Thymus (tissue), 11 donors: ENCODE measurements around the gene RRAGD. TPM values are rescaled to one million over a fixed set of nuclear protein-coding genes. Genes with fewer than 3 reads are reported as not detected.

Experiments
- DNase-seq, 9 donors: peaks; one replicate each; pipeline ENCODE4 v3.0.0-alpha.2; 2013; ENCODE audit warnings: low spot score in 9 of 9, low read depth in 6 of 9, missing footprints in 1 of 9
- H3K27ac ChIP-seq, 2 donors: one replicate each; pipeline ENCODE4 v1.5.1; 2013; ENCODE audit warnings: control low read depth in 1 of 2, low read depth in 1 of 2, low read length in 1 of 2, mild to moderate bottlenecking in 1 of 2, moderate library complexity in 1 of 2
- H3K27me3 ChIP-seq, 2 donors: one replicate each; pipeline ENCODE4 v1.5.1; 2013; ENCODE audit warnings: low read length in 1 of 2; ENCODE audit not compliant: control insufficient read depth in 2 of 2, insufficient read depth in 1 of 2
- H3K36me3 ChIP-seq, 2 donors: one replicate each; pipeline ENCODE4 v1.5.1; 2013; ENCODE audit warnings: low read length in 1 of 2, mild to moderate bottlenecking in 1 of 2, moderate library complexity in 1 of 2; ENCODE audit not compliant: control insufficient read depth in 2 of 2, insufficient read depth in 2 of 2
- H3K4me1 ChIP-seq, 2 donors: one replicate each; pipeline ENCODE4 v1.5.1; 2013; ENCODE audit warnings: low read length in 2 of 2; ENCODE audit not compliant: control insufficient read depth in 2 of 2, insufficient read depth in 2 of 2
- H3K4me3 ChIP-seq, 2 donors: one replicate each; pipeline ENCODE4 v1.5.1; 2013; ENCODE audit warnings: low read length in 2 of 2, control low read depth in 1 of 2, mild to moderate bottlenecking in 1 of 2
- H3K9me3 ChIP-seq, 2 donors: one replicate each; pipeline ENCODE4 v1.5.1; 2013; ENCODE audit warnings: low read length in 1 of 2, mild to moderate bottlenecking in 1 of 2; ENCODE audit not compliant: control insufficient read depth in 2 of 2, insufficient read depth in 1 of 2
- WGBS: extraction: QIAGEN DNeasy Blood & Tissue Kit; methylation state at CpG from one replicate; pipeline ENCODE4 v1.1.7; 2013; 5-methylcytosine and 5-hydroxymethylcytosine counted together
- polyA plus RNA-seq: library from polyadenylated mRNA; stranded (reverse); fragments of 200-250 nt; gene quantifications from one replicate; pipeline ENCODE4 v1.2.3, GENCODE V29; 2013
- total RNA-seq: library from RNA; stranded (reverse); fragments of 120-200 nt; gene quantifications from one replicate; pipeline ENCODE4 v1.2.4, GENCODE V29; 2013
- donor health status: healthy.

Gene RRAGD
- total and polyA plus RNA-seq, 2 donors, result 13.0 to 17.9 TPM

DNA sequence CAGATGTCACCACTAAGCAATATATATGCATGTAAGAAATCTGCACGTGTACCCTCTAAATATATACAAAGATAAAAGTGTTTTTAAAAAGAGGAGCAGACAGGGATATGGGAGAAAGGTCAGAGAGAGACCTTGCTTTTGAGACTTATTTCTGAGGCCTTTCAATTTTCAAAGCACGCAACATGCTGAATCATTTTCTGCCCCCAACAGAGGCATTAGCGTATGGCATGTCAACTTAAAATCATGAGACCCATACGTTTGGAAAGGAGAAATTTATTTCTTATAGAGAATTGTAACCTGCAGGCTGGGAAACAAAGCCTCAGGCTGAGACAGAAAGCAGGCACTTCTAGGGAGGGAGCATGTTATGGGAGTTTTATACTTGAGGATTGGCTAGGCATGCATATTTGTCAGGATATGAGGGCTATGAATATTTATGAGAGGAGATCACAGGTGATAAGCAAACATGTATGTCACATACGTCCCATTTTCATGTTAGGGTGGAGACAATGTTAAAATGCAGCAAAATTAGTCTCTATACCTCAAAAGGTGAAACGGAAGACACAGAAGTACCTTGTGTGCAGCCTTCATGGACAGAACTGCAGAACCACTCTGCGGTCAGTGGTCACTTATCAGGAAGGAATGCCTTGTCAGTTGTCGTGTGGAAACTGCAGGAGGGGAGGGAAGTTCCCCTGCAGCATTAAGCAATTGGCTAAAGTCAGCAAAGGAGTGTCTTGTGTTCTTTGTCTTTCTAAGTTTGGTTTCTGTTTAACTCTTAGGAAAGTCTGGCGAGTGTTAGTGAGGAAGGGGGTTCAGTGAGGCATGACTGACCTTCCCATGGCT, 90.7 kb downstream of the RRAGD start:
- Histone ChIP-seq H3K9me3 (no peaks in the 10 kb centered on the region), H3K36me3 (peaks cover 7% of the 10 kb centered on the region in 2 donors), H3K27me3 (no peaks in the 10 kb centered on the region), H3K4me1 (no peaks in the 10 kb centered on the region), H3K27ac (no peak overlapping the region), H3K4me3 (no peak overlapping the region)
- 79% methylated on average over 9 of the region's 9 CpGs for WGBS
- no peak for DNase-seq

GRCh38 chr6:89320012-89320559, 92.0 kb downstream of the RRAGD start:
- H3K36me3 ChIP-seq, result peaks cover 0 to 6% of the 10 kb centered on the region in 2 donors

GRCh38 chr6:89317067-89317466, 95.0 kb downstream of the RRAGD start:
- Histone ChIP-seq H3K4me3 (no peak overlapping the region), H3K27me3 (no peaks in the 10 kb centered on the region), H3K4me1 (peaks cover 0 to 3% of the 10 kb centered on the region in 2 donors), H3K9me3 (no peaks in the 10 kb centered on the region), H3K27ac (no peak overlapping the region), H3K36me3 (peaks cover 0 to 8% of the 10 kb centered on the region in 2 donors)
- no peak for DNase-seq

More at GRCh38 chr6:89320012-89320559, 92.0 kb downstream of the RRAGD start:
- Histone ChIP-seq H3K27ac (no peak overlapping the region), H3K4me1 (no peaks in the 10 kb centered on the region), H3K27me3 (no peaks in the 10 kb centered on the region), H3K9me3 (no peaks in the 10 kb centered on the region), H3K4me3 (no peak overlapping the region)
- no peak for DNase-seq
- WGBS, result 98% methylated on average over 6 of the region's 6 CpGs

- H3K4me3 ChIP-seq, result no peak within 1 kb of the TSS
- no peak for DNase-seq
- H3K9me3 ChIP-seq, result no peaks in the 10 kb centered on the region
- no peak within 1 kb of the TSS for H3K27ac ChIP-seq
- H3K27me3 ChIP-seq, result no peaks in the 10 kb centered on the region
- 99% methylated on average over 6 of the region's 6 CpGs for WGBS
- peaks cover 0 to 11% of the 10 kb centered on the region in 2 donors for H3K4me1 ChIP-seq
- peaks cover 0 to 4% of the 10 kb centered on the region in 2 donors for H3K36me3 ChIP-seq
Observed at GRCh38 chr6:89315249-89315885, 96.7 kb downstream of the RRAGD start, which contains the start of gene GABRR2. Gene GABRR2 (minus strand): TSS chr6:89315299. CDS start chr6:89315165, 134 bp downstream.

DNA sequence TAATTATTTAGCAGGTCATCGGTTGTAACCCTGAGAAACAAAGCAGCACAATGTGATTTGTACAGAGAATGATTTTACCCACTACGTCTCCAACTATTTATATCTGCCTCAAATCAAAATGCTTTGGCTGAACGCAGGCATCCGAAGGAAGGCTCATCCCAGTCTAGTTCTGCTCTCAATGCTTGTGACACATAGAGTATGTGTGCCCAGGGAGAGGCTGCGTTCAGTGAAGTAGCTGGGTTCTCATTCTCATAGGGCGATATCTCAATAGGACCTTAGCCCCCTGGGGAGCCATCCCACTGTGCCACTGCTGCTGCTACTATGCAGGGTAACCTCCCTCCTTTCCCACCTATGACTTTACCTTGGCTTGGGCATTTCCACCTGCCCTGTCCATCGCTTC, 97.4 kb downstream of the RRAGD start:
- Histone ChIP-seq H3K9me3 (no peaks in the 10 kb centered on the region), H3K27me3 (no peaks in the 10 kb centered on the region), H3K4me3 (no peak overlapping the region), H3K4me1 (peaks cover 0 to 11% of the 10 kb centered on the region in 2 donors), H3K36me3 (peaks cover 0 to 4% of the 10 kb centered on the region in 2 donors), H3K27ac (no peak overlapping the region)
- over 99% methylated on average over 7 of the region's 7 CpGs for WGBS
- no peak for DNase-seq

Other genes starting within 250 kb of the RRAGD start
- under 0.01 TPM for gene GABRR1, start 194.9 kb downstream of the RRAGD start, total RNA-seq
- 0.07 TPM for gene GABRR1, start 194.9 kb downstream of the RRAGD start, polyA plus RNA-seq
- 0.42 TPM for gene GABRR2, start 97.0 kb downstream of the RRAGD start, total RNA-seq
- 0.78 TPM for gene GABRR2, start 97.0 kb downstream of the RRAGD start, polyA plus RNA-seq
- gene UBE2J1, start 59.6 kb downstream of the RRAGD start, total RNA-seq, result 45.7 TPM
- 41.2 TPM for gene UBE2J1, start 59.6 kb downstream of the RRAGD start, polyA plus RNA-seq
- 10.6 TPM for gene ANKRD6, start 20.9 kb upstream of the RRAGD start, total RNA-seq
- gene ANKRD6, start 20.9 kb upstream of the RRAGD start, polyA plus RNA-seq, result 12.3 TPM
- 15.7 TPM for gene LYRM2, start 226.5 kb upstream of the RRAGD start, total RNA-seq
- 30.5 TPM for gene LYRM2, start 226.5 kb upstream of the RRAGD start, polyA plus RNA-seq